CD4-positive, alpha-beta T cell treated with Interleukin-2 at 100 ng/mL for 4 hours (primary cell): ENCODE measurements around the gene PCDHGA5.
"Not testable (repeated sequence)": the region's sequence is repeated elsewhere in the genome, so short reads cannot be mapped to it uniquely, and the experiment has no call there.

Experiments
- DNase-seq: peaks from one replicate; pipeline ENCODE4 v3.0.0-alpha.2; 2020; ENCODE audit warnings: low spot score

PCDHGA5 gene

GRCh38 chr5:141387557-141388311, 23.8 kb downstream of the PCDHGA5 start, which contains the start of gene PCDHGB4:
TSS of gene PCDHGB4 (plus strand) at chr5:141387698. CDS start at chr5:141387885, 187 bp downstream.
- DNase-seq: peak; percentile 22

GRCh38 chr5:141388661-141389060, 24.7 kb downstream of the PCDHGA5 start:
- no peak for DNase-seq

GRCh38 chr5:141389153-141390042, 25.4 kb downstream of the PCDHGA5 start:
- no peak for DNase-seq

- DNase-seq: no peak
Measured at GRCh38 chr5:141392429-141393198, 28.7 kb downstream of the PCDHGA5 start, which contains the start of gene PCDHGA8. TSS of gene PCDHGA8 (plus strand) at chr5:141392633. CDS start at chr5:141392814, 181 bp downstream.

- no peak for DNase-seq
Measured at GRCh38 chr5:141393267-141393666, 29.3 kb downstream of the PCDHGA5 start.

- not testable (repeated sequence) for DNase-seq
Measured at GRCh38 chr5:141394401-141395187, 30.6 kb downstream of the PCDHGA5 start.

- peak; percentile 35 for DNase-seq
Measured at GRCh38 chr5:141397756-141398551, 34.0 kb downstream of the PCDHGA5 start, which contains the start of gene PCDHGB5. TSS of gene PCDHGB5 (plus strand) at chr5:141397947. CDS start at chr5:141398128, 181 bp downstream.

GRCh38 chr5:141398608-141399007, 34.6 kb downstream of the PCDHGA5 start:
- DNase-seq: no peak

- no peak for DNase-seq
Measured at GRCh38 chr5:141399555-141400258, 35.7 kb downstream of the PCDHGA5 start.

- DNase-seq: no peak
Measured at GRCh38 chr5:141402553-141403243, 38.7 kb downstream of the PCDHGA5 start, which contains the start of gene PCDHGA9. TSS of gene PCDHGA9 (plus strand) at chr5:141402778. CDS start at chr5:141402953, 175 bp downstream.

GRCh38 chr5:141403387-141403786, 39.4 kb downstream of the PCDHGA5 start:
- no peak for DNase-seq

GRCh38 chr5:141407790-141408505, 44.0 kb downstream of the PCDHGA5 start, which contains the start of gene PCDHGB6:
TSS of gene PCDHGB6 (plus strand) at chr5:141408021. CDS start at chr5:141408203, 182 bp downstream.
- peak; percentile 34 for DNase-seq

GRCh38 chr5:141409598-141410306, 45.8 kb downstream of the PCDHGA5 start:
- DNase-seq: no peak

GRCh38 chr5:141411575-141411974, 47.6 kb downstream of the PCDHGA5 start:
- peak; percentile 24 for DNase-seq

- peak; percentile 59 for DNase-seq
Measured at GRCh38 chr5:141412854-141413539, 49.0 kb downstream of the PCDHGA5 start, which contains the start of gene PCDHGA10. TSS of gene PCDHGA10 (plus strand) at chr5:141412987. CDS start at chr5:141413176, 189 bp downstream.

GRCh38 chr5:141413540-141414069, 49.6 kb downstream of the PCDHGA5 start:
- DNase-seq: no peak
